KMS-11 (cell line): ENCODE measurements around the gene PMM2.

Source experiments
- H2AFZ ChIP-seq: fragments of 200-600 bp; sonication (generic); 2 replicates; pipeline ENCODE4 v1.6.1; 2016; ENCODE audit warnings: antibody characterized with exemption, mixed run types, low read depth
- H3K27ac ChIP-seq: fragments of 200-600 bp; sonication (generic); 2 replicates; pipeline ENCODE4 v1.6.1; 2016; ENCODE audit warnings: mild to moderate bottlenecking, mixed run types
- H3K27me3 ChIP-seq: fragments of 200-600 bp; sonication (generic); 2 replicates; pipeline ENCODE4 v1.6.1; 2017; ENCODE audit warnings: mild to moderate bottlenecking, low read depth, mixed run types, moderate library complexity; ENCODE audit not compliant: insufficient read depth
- H3K36me3 ChIP-seq: fragments of 200-600 bp; sonication (generic); 2 replicates; pipeline ENCODE4 v1.6.1; 2017; ENCODE audit warnings: mild to moderate bottlenecking, mixed run types; ENCODE audit not compliant: insufficient read depth
- H3K4me1 ChIP-seq: fragments of 200-600 bp; sonication (generic); 2 replicates; pipeline ENCODE4 v1.6.1; 2016; ENCODE audit warnings: mild to moderate bottlenecking, low read depth, mixed run types; ENCODE audit not compliant: poor library complexity, severe bottlenecking
- H3K4me2 ChIP-seq: fragments of 200-600 bp; sonication (generic); 2 replicates; pipeline ENCODE4 v1.7.0; 2016; ENCODE audit warnings: mild to moderate bottlenecking, mixed run types
- H3K4me3 ChIP-seq: fragments of 200-600 bp; sonication (generic); IDR thresholded peaks from 2 replicates; pipeline ENCODE4 v1.6.1; 2017; ENCODE audit warnings: low read depth, low read length, mixed read lengths; ENCODE audit not compliant: insufficient read depth
- H3K79me2 ChIP-seq: fragments of 200-600 bp; sonication (generic); 2 replicates; pipeline ENCODE4 v1.6.1; 2016; ENCODE audit warnings: low read depth, mixed run types; ENCODE audit not compliant: insufficient read depth
- H3K9ac ChIP-seq: fragments of 200-600 bp; sonication (generic); 2 replicates; pipeline ENCODE4 v1.6.1; 2016; ENCODE audit warnings: mild to moderate bottlenecking, mixed run types
- H4K20me1 ChIP-seq: fragments of 200-600 bp; sonication (generic); 2 replicates; pipeline ENCODE4 v1.6.1; 2016; ENCODE audit warnings: mild to moderate bottlenecking, mixed run types; ENCODE audit not compliant: insufficient read depth
- TF ChIP-seq, protein P1 (sequence below): fragments of 200-600 bp; sonication (generic); conservative IDR thresholded peaks from 2 replicates; pipeline ENCODE4 v1.6.1; 2017; ENCODE audit warnings: low read depth, mild to moderate bottlenecking, antibody characterized with exemption, low read length, moderate library complexity, mixed read lengths

The PMM2 gene

DNA sequence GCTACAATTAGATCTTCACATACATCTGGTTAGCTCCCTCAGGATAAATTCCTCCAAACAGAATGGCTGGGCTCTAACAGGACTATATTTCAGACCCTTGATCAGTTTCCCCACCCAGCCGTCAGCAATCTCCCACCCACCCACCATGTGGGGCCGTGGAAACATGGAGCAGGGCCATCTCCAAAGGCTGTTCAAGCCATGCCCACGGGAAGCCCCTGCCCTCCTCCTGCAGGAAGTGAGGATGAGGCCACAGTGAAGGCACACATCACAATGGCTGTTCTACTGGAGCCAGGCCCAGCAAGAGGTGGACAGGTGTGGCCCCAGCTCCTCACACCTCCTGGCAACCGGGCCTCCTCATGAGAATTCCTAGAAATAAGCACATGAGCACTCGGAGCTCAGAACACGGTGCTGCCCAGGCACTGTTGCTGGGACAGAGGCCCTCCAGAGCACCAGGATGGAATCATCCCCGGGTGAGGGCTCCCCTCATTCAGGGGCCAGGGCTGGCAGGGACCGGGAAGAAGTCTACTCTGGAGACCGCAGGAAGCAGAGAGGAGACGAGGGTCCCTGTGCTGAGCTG, 84.5 kb downstream of the PMM2 start, which contains the start of gene LITAFD:
LITAFD (plus strand) TSS at position 311 of the 577 bp plus-strand sequence. CDS start 2,005 bp downstream, outside the sequence.
- H3K27me3 ChIP-seq: no peaks in the 10 kb centered on the region; the same call in 1 of the 2 replicates
- no peaks in the 10 kb centered on the region for H3K79me2 ChIP-seq
- no peak within 1 kb of the TSS for H3K4me2 ChIP-seq
- H3K4me3 ChIP-seq: no peak within 1 kb of the TSS
- no peak within 1 kb of the TSS for H3K27ac ChIP-seq
- no peaks in the 10 kb centered on the region for H3K36me3 ChIP-seq
- H3K9ac ChIP-seq: no peak within 1 kb of the TSS
- no peak within 1 kb of the TSS for H2AFZ ChIP-seq
- 0 out of 2 replicates have a peak, but pooled peaks cover 3% of the 10 kb centered on the region for H4K20me1 ChIP-seq
- peaks cover 31% of the 10 kb centered on the region for H3K4me1 ChIP-seq
- TF ChIP-seq, protein P1, sequence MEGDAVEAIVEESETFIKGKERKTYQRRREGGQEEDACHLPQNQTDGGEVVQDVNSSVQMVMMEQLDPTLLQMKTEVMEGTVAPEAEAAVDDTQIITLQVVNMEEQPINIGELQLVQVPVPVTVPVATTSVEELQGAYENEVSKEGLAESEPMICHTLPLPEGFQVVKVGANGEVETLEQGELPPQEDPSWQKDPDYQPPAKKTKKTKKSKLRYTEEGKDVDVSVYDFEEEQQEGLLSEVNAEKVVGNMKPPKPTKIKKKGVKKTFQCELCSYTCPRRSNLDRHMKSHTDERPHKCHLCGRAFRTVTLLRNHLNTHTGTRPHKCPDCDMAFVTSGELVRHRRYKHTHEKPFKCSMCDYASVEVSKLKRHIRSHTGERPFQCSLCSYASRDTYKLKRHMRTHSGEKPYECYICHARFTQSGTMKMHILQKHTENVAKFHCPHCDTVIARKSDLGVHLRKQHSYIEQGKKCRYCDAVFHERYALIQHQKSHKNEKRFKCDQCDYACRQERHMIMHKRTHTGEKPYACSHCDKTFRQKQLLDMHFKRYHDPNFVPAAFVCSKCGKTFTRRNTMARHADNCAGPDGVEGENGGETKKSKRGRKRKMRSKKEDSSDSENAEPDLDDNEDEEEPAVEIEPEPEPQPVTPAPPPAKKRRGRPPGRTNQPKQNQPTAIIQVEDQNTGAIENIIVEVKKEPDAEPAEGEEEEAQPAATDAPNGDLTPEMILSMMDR: no peak

DNA sequence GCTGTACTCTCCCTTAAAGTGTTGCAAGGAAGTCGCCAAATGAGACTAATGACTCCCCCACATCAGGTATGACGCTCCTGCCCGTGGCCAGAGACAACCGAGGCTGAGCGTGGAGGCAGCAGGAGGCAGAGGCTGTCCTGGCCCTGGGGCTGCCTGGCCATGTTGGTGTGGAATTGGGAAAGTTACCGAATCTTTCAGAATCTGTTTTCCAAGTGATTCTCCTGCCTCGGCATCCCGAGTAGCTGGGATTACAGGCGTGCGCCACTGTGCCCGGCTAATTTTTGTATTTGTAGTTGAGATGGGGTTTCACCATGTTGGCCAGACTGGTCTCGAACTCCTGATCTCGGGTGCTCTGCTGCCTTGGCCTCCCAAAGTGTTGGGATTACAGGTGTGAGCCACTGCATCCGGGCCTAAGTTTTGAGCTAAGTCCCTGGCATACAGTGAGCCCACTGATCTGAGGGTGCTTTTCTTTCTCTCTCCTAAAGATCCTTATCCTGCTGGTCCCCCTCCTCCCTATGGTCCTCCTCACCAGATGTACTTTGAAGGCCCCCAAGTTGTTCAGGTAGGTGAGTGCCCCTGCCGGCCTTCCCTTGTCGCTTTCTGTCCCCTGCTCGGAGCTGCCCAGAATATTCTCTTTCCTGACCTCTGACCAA, 85.2 kb downstream of the PMM2 start:
- Histone ChIP-seq H3K9ac (no peak overlapping the region), H3K4me3 (no peak overlapping the region), H3K4me2 (no peak overlapping the region), H4K20me1 (0 out of 2 replicates have a peak, but pooled peaks cover 3% of the 10 kb centered on the region), H3K27me3 (no peaks in the 10 kb centered on the region; the same call in 1 of the 2 replicates), H3K27ac (no peak overlapping the region), H3K36me3 (no peaks in the 10 kb centered on the region), H3K4me1 (peaks cover 31% of the 10 kb centered on the region), H2AFZ (no peak overlapping the region), H3K79me2 (no peaks in the 10 kb centered on the region)
- TF ChIP-seq, protein P1: no peak

DNA sequence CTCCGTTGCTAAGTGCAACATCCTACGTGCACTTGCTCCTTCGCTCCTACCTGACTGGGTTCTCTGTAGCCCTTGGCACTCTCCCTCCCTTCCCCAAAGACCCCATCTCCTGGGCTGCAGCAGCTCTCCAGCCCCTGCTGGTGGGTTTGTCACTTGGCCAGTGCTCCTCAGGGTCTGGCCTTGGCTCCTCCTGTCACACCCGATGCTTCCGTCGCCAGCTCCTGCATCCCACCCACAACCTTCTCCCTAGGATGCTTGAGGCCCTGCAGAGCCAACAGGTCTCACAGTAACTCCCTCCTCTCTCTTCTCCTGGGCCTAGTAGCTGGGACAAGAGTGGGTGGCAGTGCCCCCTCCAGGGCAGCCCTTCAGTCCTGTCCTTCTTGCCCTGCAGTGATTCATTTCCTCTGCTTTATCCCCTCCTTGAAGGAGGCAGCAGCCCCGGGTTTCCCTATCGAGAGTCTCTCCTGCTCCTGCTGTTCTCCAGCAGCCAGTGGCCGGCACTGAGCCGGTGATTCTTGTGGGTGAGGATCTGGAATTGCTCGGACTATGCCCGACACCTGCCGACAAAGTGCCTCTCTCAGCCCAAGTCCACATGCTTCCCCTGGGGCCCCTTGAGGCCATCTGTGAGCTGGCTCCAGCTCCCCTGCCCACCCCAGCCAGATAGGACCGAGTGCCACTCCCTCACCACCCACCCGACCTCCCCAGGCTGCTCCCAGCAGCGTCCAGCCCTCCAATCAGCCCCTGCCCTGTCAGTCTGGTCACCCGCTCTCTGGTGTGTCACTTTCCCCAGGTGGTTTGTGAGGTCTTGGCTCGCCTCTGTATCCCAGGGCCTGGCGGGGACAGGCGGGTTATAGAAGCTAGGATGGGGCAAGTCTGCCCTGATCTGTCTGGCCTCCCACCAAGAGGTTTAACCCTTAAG, 88.3 kb downstream of the PMM2 start:
- H2AFZ ChIP-seq: no peak overlapping the region
- no peak overlapping the region for H3K4me2 ChIP-seq
- TF ChIP-seq, protein P1: 0 out of 2 replicates have a peak, but pooled peaks have one; percentile 7
- H3K79me2 ChIP-seq: no peaks in the 10 kb centered on the region
- H4K20me1 ChIP-seq: peaks cover 3% of the 10 kb centered on the region; the same call in 1 of the 2 replicates
- H3K4me1 ChIP-seq: peaks cover 27% of the 10 kb centered on the region
- H3K9ac ChIP-seq: no peak overlapping the region
- H3K36me3 ChIP-seq: no peaks in the 10 kb centered on the region
- H3K27me3 ChIP-seq: no peaks in the 10 kb centered on the region; the same call in 1 of the 2 replicates
- H3K4me3 ChIP-seq: no peak overlapping the region
- H3K27ac ChIP-seq: no peak overlapping the region
